Activated naive CD4-positive, alpha-beta T cell treated with anti-CD3 and anti-CD28 coated beads, Interleukin-2, amount 10 ng/mL, durations not matched to agents 7 days and 5 days (primary cell): ENCODE results near the gene TRPM6.

Experiments used
- CTCF ChIA-PET: fragments of 350-600 bp; sonication (Branson Sonifier 250); formaldehyde crosslinking; loops from one replicate; lab custom pipeline; 2021; ENCODE audit warnings: antibody characterized with exemption; lab: Charles Lee
- DNase-seq: peaks from one replicate; pipeline ENCODE4 v3.0.0-alpha.2; 2020
- H3K27ac Mint-ChIP-seq: one replicate; pipeline ENCODE4 v1.8.0; 2021; ENCODE audit warnings: mild to moderate bottlenecking, moderate library complexity, mixed read lengths
- H3K27me3 Mint-ChIP-seq: one replicate; pipeline ENCODE4 v1.8.0; 2021; ENCODE audit warnings: mild to moderate bottlenecking, mixed read lengths
- H3K36me3 Mint-ChIP-seq: one replicate; pipeline ENCODE4 v1.8.0; 2021; ENCODE audit warnings: mixed read lengths
- H3K4me1 Mint-ChIP-seq: one replicate; pipeline ENCODE4 v1.8.0; 2021; ENCODE audit warnings: mixed read lengths
- H3K4me3 Mint-ChIP-seq: one replicate; pipeline ENCODE4 v1.8.0; 2021; ENCODE audit warnings: mild to moderate bottlenecking, moderate library complexity, mixed read lengths
- H3K9me3 Mint-ChIP-seq: one replicate; pipeline ENCODE4 v1.8.0; 2021; ENCODE audit warnings: mixed read lengths

The TRPM6 gene

GRCh38 chr9:74824654-74825053 is 63.1 kb downstream of the TRPM6 start:
- no peaks in the 10 kb centered on the region for H3K9me3 Mint-ChIP-seq
- H3K27ac Mint-ChIP-seq, result no peak overlapping the region
- no peak for DNase-seq
- H3K4me3 Mint-ChIP-seq, result no peak overlapping the region
- no peaks in the 10 kb centered on the region for H3K27me3 Mint-ChIP-seq
- H3K4me1 Mint-ChIP-seq, result no peaks in the 10 kb centered on the region
- H3K36me3 Mint-ChIP-seq, result no peaks in the 10 kb centered on the region
- CTCF ChIA-PET, result interaction anchor here (0.7 kb wide), 1 partner anchor 25 kb away, joined by 4 read pairs; no protein-coding TSS in a partner anchor

- no peak overlapping the region for H3K27ac Mint-ChIP-seq
- H3K4me1 Mint-ChIP-seq, result no peaks in the 10 kb centered on the region
- no peak for DNase-seq
- no peaks in the 10 kb centered on the region for H3K36me3 Mint-ChIP-seq
- no peaks in the 10 kb centered on the region for H3K9me3 Mint-ChIP-seq
- CTCF ChIA-PET, result no interaction called here
- no peak overlapping the region for H3K4me3 Mint-ChIP-seq
- no peaks in the 10 kb centered on the region for H3K27me3 Mint-ChIP-seq
Measured at GRCh38 chr9:74821636-74822035, 66.1 kb downstream of the TRPM6 start.

- H3K9me3 Mint-ChIP-seq, result no peaks in the 10 kb centered on the region
- no peaks in the 10 kb centered on the region for H3K4me1 Mint-ChIP-seq
- no peak overlapping the region for H3K27ac Mint-ChIP-seq
- CTCF ChIA-PET, result no interaction called here
- no peak for DNase-seq
- no peaks in the 10 kb centered on the region for H3K27me3 Mint-ChIP-seq
- H3K36me3 Mint-ChIP-seq, result no peaks in the 10 kb centered on the region
- no peak overlapping the region for H3K4me3 Mint-ChIP-seq
Measured at GRCh38 chr9:74817816-74818215, 69.9 kb downstream of the TRPM6 start.

- Mint-ChIP-seq H3K4me1 (no peaks in the 10 kb centered on the region), H3K27ac (no peak overlapping the region), H3K4me3 (no peak overlapping the region), H3K9me3 (no peaks in the 10 kb centered on the region), H3K27me3 (no peaks in the 10 kb centered on the region), H3K36me3 (no peaks in the 10 kb centered on the region)
- CTCF ChIA-PET, result interaction anchor here (1.0 kb wide), 1 partner anchor 47 kb away, joined by 3 read pairs; no protein-coding TSS in a partner anchor
- no peak for DNase-seq
Measured at GRCh38 chr9:74817281-74817810, 70.4 kb downstream of the TRPM6 start.

GRCh38 chr9:74810200-74810599 is 77.5 kb downstream of the TRPM6 start:
- Mint-ChIP-seq H3K4me1 (no peaks in the 10 kb centered on the region), H3K4me3 (no peak overlapping the region), H3K9me3 (no peaks in the 10 kb centered on the region), H3K27ac (no peak overlapping the region), H3K27me3 (peaks cover 9% of the 10 kb centered on the region), H3K36me3 (no peaks in the 10 kb centered on the region)
- CTCF ChIA-PET, result no interaction called here
- no peak for DNase-seq

- Mint-ChIP-seq H3K27ac (no peak overlapping the region), H3K27me3 (peaks cover 20% of the 10 kb centered on the region), H3K9me3 (no peaks in the 10 kb centered on the region), H3K36me3 (no peaks in the 10 kb centered on the region), H3K4me3 (no peak overlapping the region), H3K4me1 (no peaks in the 10 kb centered on the region)
- DNase-seq, result no peak
- CTCF ChIA-PET, result no interaction called here
Measured at GRCh38 chr9:74804018-74804385, 83.7 kb downstream of the TRPM6 start.

- no peaks in the 10 kb centered on the region for H3K36me3 Mint-ChIP-seq
- H3K27me3 Mint-ChIP-seq, result peaks cover 20% of the 10 kb centered on the region
- no peak for DNase-seq
- no peaks in the 10 kb centered on the region for H3K9me3 Mint-ChIP-seq
- no peak overlapping the region for H3K4me3 Mint-ChIP-seq
- no peaks in the 10 kb centered on the region for H3K4me1 Mint-ChIP-seq
- CTCF ChIA-PET, result no interaction called here
- H3K27ac Mint-ChIP-seq, result no peak overlapping the region
Measured at GRCh38 chr9:74803376-74804017, 84.2 kb downstream of the TRPM6 start.

GRCh38 chr9:74800226-74800625 is 87.5 kb downstream of the TRPM6 start:
- no peak for DNase-seq
- Mint-ChIP-seq H3K36me3 (no peaks in the 10 kb centered on the region), H3K4me1 (no peaks in the 10 kb centered on the region), H3K27me3 (peaks cover 11% of the 10 kb centered on the region), H3K27ac (no peak overlapping the region), H3K9me3 (no peaks in the 10 kb centered on the region), H3K4me3 (no peak overlapping the region)
- CTCF ChIA-PET, result no interaction called here

- DNase-seq, result no peak
- Mint-ChIP-seq H3K27ac (no peak overlapping the region), H3K4me3 (no peak overlapping the region), H3K4me1 (no peaks in the 10 kb centered on the region), H3K36me3 (no peaks in the 10 kb centered on the region), H3K9me3 (no peaks in the 10 kb centered on the region), H3K27me3 (peaks cover 7% of the 10 kb centered on the region)
- CTCF ChIA-PET, result no interaction called here
Measured at GRCh38 chr9:74795803-74796202, 91.9 kb downstream of the TRPM6 start.

GRCh38 chr9:74795081-74795480 is 92.6 kb downstream of the TRPM6 start:
- H3K27ac Mint-ChIP-seq, result no peak overlapping the region
- no peak overlapping the region for H3K4me3 Mint-ChIP-seq
- no peaks in the 10 kb centered on the region for H3K36me3 Mint-ChIP-seq
- DNase-seq, result no peak
- no peaks in the 10 kb centered on the region for H3K9me3 Mint-ChIP-seq
- CTCF ChIA-PET, result no interaction called here
- H3K4me1 Mint-ChIP-seq, result no peaks in the 10 kb centered on the region
- H3K27me3 Mint-ChIP-seq, result peaks cover 4% of the 10 kb centered on the region

GRCh38 chr9:74784506-74784905 is 103.2 kb downstream of the TRPM6 start:
- CTCF ChIA-PET, result no interaction called here
- Mint-ChIP-seq H3K36me3 (no peaks in the 10 kb centered on the region), H3K4me1 (no peaks in the 10 kb centered on the region), H3K4me3 (no peak overlapping the region), H3K27me3 (peaks cover 10% of the 10 kb centered on the region), H3K27ac (no peak overlapping the region), H3K9me3 (no peaks in the 10 kb centered on the region)
- DNase-seq, result no peak

- CTCF ChIA-PET, result no interaction called here
- no peak for DNase-seq
- Mint-ChIP-seq H3K4me1 (no peaks in the 10 kb centered on the region), H3K36me3 (no peaks in the 10 kb centered on the region), H3K27ac (no peak overlapping the region), H3K4me3 (no peak overlapping the region), H3K9me3 (no peaks in the 10 kb centered on the region), H3K27me3 (peaks cover 11% of the 10 kb centered on the region)
Measured at GRCh38 chr9:74783408-74783807, 104.3 kb downstream of the TRPM6 start.

GRCh38 chr9:74777136-74777879 is 110.4 kb downstream of the TRPM6 start:
- Mint-ChIP-seq H3K27ac (no peak overlapping the region), H3K4me1 (no peaks in the 10 kb centered on the region), H3K4me3 (no peak overlapping the region), H3K27me3 (peaks cover 11% of the 10 kb centered on the region), H3K9me3 (no peaks in the 10 kb centered on the region), H3K36me3 (no peaks in the 10 kb centered on the region)
- peak; percentile 81 for DNase-seq
- CTCF ChIA-PET, result interaction anchor here (0.8 to 8.5 kb wide), 20 partner anchors 9 to 396 kb away, joined by 3 to 121 read pairs (median 4); no protein-coding TSS in a partner anchor

GRCh38 chr9:74775396-74775795 is 112.3 kb downstream of the TRPM6 start:
- H3K4me1 Mint-ChIP-seq, result peaks cover 2% of the 10 kb centered on the region
- no peaks in the 10 kb centered on the region for H3K9me3 Mint-ChIP-seq
- H3K4me3 Mint-ChIP-seq, result no peak overlapping the region
- DNase-seq, result no peak
- H3K36me3 Mint-ChIP-seq, result no peaks in the 10 kb centered on the region
- H3K27ac Mint-ChIP-seq, result no peak overlapping the region
- peaks cover 12% of the 10 kb centered on the region for H3K27me3 Mint-ChIP-seq
- CTCF ChIA-PET, result interaction anchor here (0.6 to 8.5 kb wide), 9 partner anchors 210 to 464 kb away, joined by 3 to 121 read pairs (median 8); no protein-coding TSS in a partner anchor
